ENCODE results near the gene MAP3K5. TPM values are rescaled to one million over a fixed set of nuclear protein-coding genes. Genes with fewer than 3 reads are reported as not detected.

The MAP3K5 gene
- total and polyA plus RNA-seq, 3 donors from 2014 or later: 21.3 to 55.3 (median 46.1) TPM

DNA sequence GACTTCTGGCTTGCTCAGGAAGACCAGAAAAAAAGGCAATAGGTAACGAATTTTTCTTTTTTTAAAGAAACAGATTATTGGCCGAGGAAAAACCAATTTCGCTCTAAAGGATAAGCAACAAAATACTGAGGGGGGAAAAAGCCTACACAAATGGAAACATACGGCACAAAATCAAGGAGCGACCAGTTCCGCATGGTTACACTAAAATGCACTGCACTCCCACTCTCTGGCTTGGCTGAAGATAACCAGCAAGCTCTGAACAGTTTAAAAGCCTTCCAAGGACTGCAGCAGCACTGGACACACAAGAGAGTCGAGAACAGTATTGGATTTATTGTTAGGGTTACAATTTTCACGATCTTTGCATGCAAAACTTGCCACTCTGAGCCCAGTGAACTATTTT lies 241.2 kb downstream of the MAP3K5 start:
- no peaks in the 10 kb centered on the region for H3K27me3 ChIP-seq
- H3K4me1 ChIP-seq: peaks cover 13% of the 10 kb centered on the region
- no peaks in the 10 kb centered on the region for H3K36me3 ChIP-seq (ENCODE audit: low read depth, missing control alignments)
- intact Hi-C loops (cut with DNase I; ENCODE audit: low total_unique reads): no loop called here
- peak overlapping the region; percentile 86 to 90 for H3K4me3 ChIP-seq
- TF ChIP-seq, protein P1, sequence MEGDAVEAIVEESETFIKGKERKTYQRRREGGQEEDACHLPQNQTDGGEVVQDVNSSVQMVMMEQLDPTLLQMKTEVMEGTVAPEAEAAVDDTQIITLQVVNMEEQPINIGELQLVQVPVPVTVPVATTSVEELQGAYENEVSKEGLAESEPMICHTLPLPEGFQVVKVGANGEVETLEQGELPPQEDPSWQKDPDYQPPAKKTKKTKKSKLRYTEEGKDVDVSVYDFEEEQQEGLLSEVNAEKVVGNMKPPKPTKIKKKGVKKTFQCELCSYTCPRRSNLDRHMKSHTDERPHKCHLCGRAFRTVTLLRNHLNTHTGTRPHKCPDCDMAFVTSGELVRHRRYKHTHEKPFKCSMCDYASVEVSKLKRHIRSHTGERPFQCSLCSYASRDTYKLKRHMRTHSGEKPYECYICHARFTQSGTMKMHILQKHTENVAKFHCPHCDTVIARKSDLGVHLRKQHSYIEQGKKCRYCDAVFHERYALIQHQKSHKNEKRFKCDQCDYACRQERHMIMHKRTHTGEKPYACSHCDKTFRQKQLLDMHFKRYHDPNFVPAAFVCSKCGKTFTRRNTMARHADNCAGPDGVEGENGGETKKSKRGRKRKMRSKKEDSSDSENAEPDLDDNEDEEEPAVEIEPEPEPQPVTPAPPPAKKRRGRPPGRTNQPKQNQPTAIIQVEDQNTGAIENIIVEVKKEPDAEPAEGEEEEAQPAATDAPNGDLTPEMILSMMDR (IDR thresholded peaks at IDR 0.05): no peak
- no peak for TF ChIP-seq POLR2A (IDR thresholded peaks at IDR 0.05)
- peak; percentile 66 for DNase-seq
- no peaks in the 10 kb centered on the region for H3K9me3 ChIP-seq
- H3K27ac ChIP-seq: peak overlapping the region; percentile 60 to 79
- 8 to 15% methylated on average over 8 of the region's 8 CpGs for WGBS, 2 donors

DNA sequence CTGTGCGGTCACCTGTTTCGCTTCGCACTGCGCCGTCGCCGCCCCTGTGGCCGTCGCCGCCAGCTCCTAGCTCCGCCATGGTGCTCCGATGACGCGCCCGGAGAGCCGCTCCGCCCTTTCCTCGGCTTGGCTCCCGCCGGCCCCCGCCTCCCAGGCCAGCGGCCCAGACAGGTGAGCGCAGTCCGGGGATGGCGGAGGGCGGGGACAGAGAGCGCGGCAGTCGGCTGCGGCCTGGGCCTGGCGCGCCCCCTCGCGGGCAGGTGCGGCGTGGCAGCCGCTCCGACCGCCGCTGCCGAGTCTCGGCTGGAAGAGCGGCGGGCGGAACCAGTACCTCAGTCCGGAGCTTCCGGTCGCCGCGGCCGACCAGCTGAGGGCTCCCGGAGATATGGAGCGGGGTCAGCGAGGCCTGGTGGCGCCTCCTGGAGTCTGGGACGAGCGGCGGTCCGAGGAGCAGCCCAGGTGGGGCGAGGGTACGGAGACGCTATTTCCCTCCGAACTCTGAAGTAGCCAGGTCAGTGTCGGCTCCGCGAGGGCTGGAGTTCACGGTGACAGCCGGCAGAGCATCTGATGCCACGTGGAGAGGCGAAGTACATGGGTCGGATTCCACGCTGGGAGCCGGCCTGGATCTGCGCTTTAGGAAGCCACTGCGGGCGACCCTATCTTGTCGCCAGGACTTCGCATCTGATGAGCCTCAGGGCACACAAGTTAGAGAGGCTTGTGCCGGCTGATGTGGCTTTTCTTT lies 241.8 kb downstream of the MAP3K5 start, which contains the start of gene MAP7:
TSS of gene MAP7 (minus strand) at position 93 of the 742 bp plus-strand sequence. CDS start at position 79, 14 bp downstream.
- TF ChIP-seq POLR2A (IDR thresholded peaks at IDR 0.05): no peak
- TF ChIP-seq, protein P1 (IDR thresholded peaks at IDR 0.05): peak; percentile 96 to 98 (median 96)
- 1 to 3% methylated on average over 17 to 48 of the region's 79 CpGs for WGBS, 2 donors
- Histone ChIP-seq H3K36me3 (ENCODE audit: low read depth, missing control alignments) (no peaks in the 10 kb centered on the region), H3K27me3 (no peaks in the 10 kb centered on the region), H3K9me3 (no peaks in the 10 kb centered on the region), H3K27ac (peak within 1 kb of the TSS; percentile 79 to 81), H3K4me3 (peak within 1 kb of the TSS; percentile 86 to 90), H3K4me1 (peaks cover 13% of the 10 kb centered on the region)
- intact Hi-C loops (cut with DNase I; ENCODE audit: low total_unique reads): no loop called here
- DNase-seq: peak; percentile 82

DNA sequence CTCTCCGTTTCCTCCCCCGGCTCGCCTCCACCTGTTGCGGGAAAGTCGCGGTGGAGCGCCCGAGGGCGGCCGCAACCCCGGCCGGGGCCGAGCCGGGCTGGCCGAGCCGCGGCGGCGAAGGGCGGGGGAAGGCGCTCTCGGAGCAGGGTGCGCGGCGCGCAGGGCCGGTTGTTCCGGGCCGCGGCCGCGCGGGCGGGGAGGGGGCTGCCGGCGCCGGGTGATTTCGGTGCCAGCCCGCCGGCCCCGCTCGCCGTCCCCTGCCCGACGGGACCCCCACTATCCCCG lies 242.3 kb downstream of the MAP3K5 start:
- 0% methylated on average over 11 of the region's 46 CpGs; no CpG with 5 or more reads in 1 of the 2 donors for WGBS, 2 donors
- Histone ChIP-seq H3K4me1 (peaks cover 13% of the 10 kb centered on the region), H3K4me3 (peak overlapping the region; percentile 86 to 90), H3K36me3 (ENCODE audit: low read depth, missing control alignments) (no peaks in the 10 kb centered on the region), H3K9me3 (no peaks in the 10 kb centered on the region), H3K27ac (peak overlapping the region; percentile 79 to 81), H3K27me3 (no peaks in the 10 kb centered on the region)
- peak; percentile 21 for DNase-seq
- intact Hi-C loops (cut with DNase I; ENCODE audit: low total_unique reads): no loop called here
- TF ChIP-seq, protein P1 (IDR thresholded peaks at IDR 0.05): no peak
- TF ChIP-seq POLR2A (IDR thresholded peaks at IDR 0.05): no peak

DNA sequence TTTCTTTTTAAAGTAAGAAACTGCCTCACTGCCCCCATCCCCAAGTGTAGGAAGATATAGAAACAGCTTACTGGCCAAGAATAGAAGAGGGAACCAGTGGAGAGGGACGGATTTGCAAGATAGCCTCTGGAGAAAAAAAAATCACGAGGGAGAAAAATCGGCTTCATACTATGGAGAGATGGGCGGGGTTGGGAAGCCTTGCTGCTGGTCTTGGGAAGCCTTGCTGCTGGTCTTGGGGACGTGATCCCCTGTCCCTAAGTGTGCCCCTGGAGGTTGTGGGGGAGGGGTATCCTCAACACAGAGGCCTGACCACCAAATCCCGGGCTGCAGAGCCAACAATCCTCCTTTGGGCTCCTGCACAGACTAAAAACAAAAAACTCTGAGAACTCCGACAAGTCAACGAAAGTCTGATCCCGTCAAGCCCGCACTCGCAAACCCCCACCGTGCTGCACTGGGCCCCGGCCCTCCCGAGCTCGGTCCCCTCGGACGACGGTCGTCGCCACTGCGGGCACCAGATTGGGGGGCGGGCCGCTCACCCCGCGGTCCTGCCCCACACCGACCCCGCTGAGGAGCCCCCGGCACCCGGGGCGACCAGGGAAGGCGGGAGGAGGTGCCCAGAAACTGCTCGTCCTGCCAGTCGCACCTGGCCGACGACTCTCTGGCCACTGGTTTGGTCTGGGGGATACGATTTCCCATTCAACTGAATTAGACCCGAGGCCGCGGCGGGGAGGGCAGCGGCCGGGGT lies 242.8 kb downstream of the MAP3K5 start:
- DNase-seq: peak; percentile 70
- intact Hi-C loops (cut with DNase I; ENCODE audit: low total_unique reads): no loop called here
- Histone ChIP-seq H3K27me3 (no peaks in the 10 kb centered on the region), H3K27ac (peak overlapping the region; percentile 79 to 81), H3K4me1 (peaks cover 13% of the 10 kb centered on the region), H3K4me3 (peak overlapping the region; percentile 86 to 90), H3K36me3 (ENCODE audit: low read depth, missing control alignments) (no peaks in the 10 kb centered on the region), H3K9me3 (no peaks in the 10 kb centered on the region)
- 3 to 15% methylated on average over 5 to 42 of the region's 42 CpGs for WGBS, 2 donors
- TF ChIP-seq, protein P1 (IDR thresholded peaks at IDR 0.05): no peak
- TF ChIP-seq POLR2A (IDR thresholded peaks at IDR 0.05): no peak
